HFFc6 (cell line): ENCODE measurements around the gene RHBDD3. TPM values are rescaled to one million over a fixed set of nuclear protein-coding genes. Genes with fewer than 3 reads are reported as not detected.
A peak's percentile ranks its signal among the peaks of the same experiment; 100 is the strongest.

ENCODE experiments used
- DNase-seq: peaks from one replicate; pipeline ENCODE4 v3.0.0-alpha.2; 2018
- H3K27ac Mint-ChIP-seq: 2 replicates; pipeline ENCODE4 v1.8.0; 2020; ENCODE audit warnings: mild to moderate bottlenecking, mixed read lengths
- H3K27me3 Mint-ChIP-seq: 2 replicates; pipeline ENCODE4 v1.8.0; 2021; ENCODE audit warnings: mild to moderate bottlenecking, moderate library complexity, mixed read lengths; ENCODE audit not compliant: insufficient read depth
- H3K36me3 Mint-ChIP-seq: 2 replicates; pipeline ENCODE4 v1.8.0; 2021; ENCODE audit warnings: low read depth, mixed read lengths
- H3K4me1 Mint-ChIP-seq: 2 replicates; pipeline ENCODE4 v1.8.0; 2020; ENCODE audit warnings: low read depth, mixed read lengths
- H3K4me3 Mint-ChIP-seq: 2 replicates; pipeline ENCODE4 v1.8.0; 2020; ENCODE audit warnings: mild to moderate bottlenecking, moderate library complexity, mixed read lengths
- H3K9me3 Mint-ChIP-seq: 2 replicates; pipeline ENCODE4 v1.8.0; 2020; ENCODE audit warnings: mild to moderate bottlenecking, mixed read lengths
- CTCF ChIP-seq: fragments of 200-600 bp; sonication (generic); IDR thresholded peaks from 2 replicates; pipeline ENCODE4 v1.5.0; 2021; ENCODE audit warnings: antibody characterized with exemption, mild to moderate bottlenecking
- long read RNA-seq: library from polyadenylated mRNA; unstranded; transcript quantifications from one replicate; pipeline ENCODE4 v2.0.0, GENCODE V29; 2019
- total RNA-seq, 6 experiments: library from RNA; stranded (reverse); fragmentation: NEBNext Ultra II Directional; extraction: Animal tissue kit (Norgen Biotek cat#: 25700); gene quantifications; 2 replicates in 1 of 6; 3 replicates in 5 of 6; pipeline ENCODE4 v1.2.3, GENCODE V29; 2021

Gene RHBDD3
- total RNA-seq = 10 to 100 TPM; 19.4 to 24.0 (median 21.0) TPM
- long read RNA-seq, transcript RHBDD3-201 (7 exons, 1,794 nt) = major isoform, 21 of 49 reads
- long read RNA-seq, partial matches to known transcripts = 7 of 49 reads
- long read RNA-seq, other reads (novel, unspliced or antisense) = 17 of 49 reads

- peak within 1 kb of the TSS; percentile 99 for H3K27ac Mint-ChIP-seq
- peaks cover 49% of the 10 kb centered on the region for H3K36me3 Mint-ChIP-seq
- peaks cover 52% of the 10 kb centered on the region for H3K4me1 Mint-ChIP-seq
- peak; percentile 97 for DNase-seq
- H3K27me3 Mint-ChIP-seq = peaks cover 4% of the 10 kb centered on the region
- TF ChIP-seq CTCF = peak; percentile 37; the same call in 1 of the 2 replicates
- H3K4me3 Mint-ChIP-seq = peak within 1 kb of the TSS; percentile 95
- H3K9me3 Mint-ChIP-seq = no peaks in the 10 kb centered on the region
These were observed at the start of gene RHBDD3, which contains the start of gene EWSR1 for GRCh38 chr22:29267858-29268510. Gene RHBDD3, minus strand, starts transcription at chr22:29267981. Its CDS starts 2,355 bp downstream, at chr22:29265626. Gene EWSR1, plus strand, starts transcription at chr22:29268268. Its CDS starts 69 bp downstream, at chr22:29268337.

- Mint-ChIP-seq H3K27me3 (peaks cover 21% of the 10 kb centered on the region), H3K27ac (no peak overlapping the region), H3K4me3 (no peak overlapping the region), H3K4me1 (peaks cover 11% of the 10 kb centered on the region), H3K9me3 (no peaks in the 10 kb centered on the region), H3K36me3 (peaks cover 4% of the 10 kb centered on the region; the same call in 1 of the 2 replicates)
- no peak for TF ChIP-seq CTCF
- no peak for DNase-seq
These were observed 48.5 kb upstream of the RHBDD3 start for GRCh38 chr22:29316141-29316828.

- Mint-ChIP-seq H3K27me3 (peaks cover 21% of the 10 kb centered on the region), H3K36me3 (peaks cover 4% of the 10 kb centered on the region; the same call in 1 of the 2 replicates), H3K4me1 (peaks cover 19% of the 10 kb centered on the region), H3K27ac (no peak within 1 kb of the TSS), H3K9me3 (no peaks in the 10 kb centered on the region), H3K4me3 (peak within 1 kb of the TSS; percentile 59)
- no peak for DNase-seq
- no peak for TF ChIP-seq CTCF
These were observed 47.7 kb upstream of the RHBDD3 start, which contains the start of gene RASL10A for GRCh38 chr22:29315286-29316140. Gene RASL10A, minus strand, starts transcription at chr22:29315697. Its CDS starts 451 bp downstream, at chr22:29315246.

GRCh38 chr22:29314537-29315285 lies 46.9 kb upstream of the RHBDD3 start:
- TF ChIP-seq CTCF = no peak
- DNase-seq = no peak
- no peak overlapping the region for H3K27ac Mint-ChIP-seq
- peak overlapping the region; percentile 59 for H3K4me3 Mint-ChIP-seq
- H3K9me3 Mint-ChIP-seq = no peaks in the 10 kb centered on the region
- H3K4me1 Mint-ChIP-seq = peaks cover 19% of the 10 kb centered on the region
- peaks cover 21% of the 10 kb centered on the region for H3K27me3 Mint-ChIP-seq
- H3K36me3 Mint-ChIP-seq = peaks cover 4% of the 10 kb centered on the region; the same call in 1 of the 2 replicates
